CD4-positive, alpha-beta T cell treated with Interleukin-15 for 4 hours (primary cell): ENCODE measurements around the gene PHRF1.
"Not testable (repeated sequence)": the region's sequence is repeated elsewhere in the genome, so short reads cannot be mapped to it uniquely, and the experiment has no call there.

ENCODE experiments used
- DNase-seq: peaks from one replicate; pipeline ENCODE4 v3.0.0-alpha.2; 2020; ENCODE audit warnings: low spot score

Gene PHRF1

DNA sequence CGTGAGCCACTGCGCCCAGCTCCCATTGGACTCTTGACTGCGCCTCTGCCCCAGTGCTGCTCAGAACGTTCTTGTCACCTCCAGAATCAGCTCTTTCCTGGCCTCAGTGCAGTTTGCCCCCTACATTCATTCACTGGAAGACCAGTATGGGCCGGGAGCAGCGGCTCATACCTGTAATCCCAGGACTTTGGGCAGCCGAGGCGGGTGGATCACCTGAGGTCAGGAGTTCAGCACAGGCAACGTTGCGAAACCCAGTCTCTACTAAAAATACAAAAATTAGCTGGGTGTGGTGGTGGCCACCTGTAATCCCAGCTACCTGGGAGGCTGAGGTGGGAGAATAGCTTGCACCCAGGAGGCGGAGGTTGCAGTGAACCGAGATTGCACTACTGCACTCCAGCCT lies 78.2 kb downstream of the PHRF1 start:
- DNase-seq: not testable (repeated sequence)

DNA sequence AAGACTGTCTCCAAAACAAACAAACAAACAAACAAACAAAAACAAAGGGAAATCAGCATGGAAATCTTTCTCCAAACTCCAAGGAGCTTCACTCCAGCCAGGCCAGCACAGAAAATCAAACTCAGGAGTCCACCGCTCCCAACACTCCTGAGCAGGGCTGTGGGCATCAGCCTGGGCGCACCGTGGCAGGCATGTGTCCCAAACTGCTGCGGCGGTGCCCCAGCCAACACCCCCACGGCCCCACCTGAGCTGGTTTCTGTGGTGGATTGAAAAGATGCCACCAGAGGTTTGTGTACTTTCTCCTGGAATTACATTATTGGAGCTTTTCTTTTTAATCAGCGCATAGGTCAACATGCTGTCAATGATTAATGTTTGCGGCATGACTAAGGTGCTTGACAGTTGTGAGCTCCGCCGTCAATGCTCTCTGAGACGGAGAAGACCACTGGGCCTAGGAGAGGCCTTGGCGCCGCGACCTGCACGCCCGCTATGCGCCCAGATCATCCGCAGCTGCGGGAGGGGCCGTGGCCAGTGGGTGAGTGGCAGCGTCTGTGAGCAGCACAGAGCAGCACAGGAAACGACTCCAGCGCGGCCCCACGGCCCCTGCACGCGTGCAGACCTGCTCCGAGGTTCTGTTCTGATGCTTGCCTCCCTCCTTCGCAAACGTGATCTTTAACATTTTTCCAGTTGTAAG lies 78.9 kb downstream of the PHRF1 start:
- no peak for DNase-seq

GRCh38 chr11:656426-656825 lies 80.2 kb downstream of the PHRF1 start:
- no peak for DNase-seq

- DNase-seq: no peak
Measured at GRCh38 chr11:656866-657265, 80.6 kb downstream of the PHRF1 start.

DNA sequence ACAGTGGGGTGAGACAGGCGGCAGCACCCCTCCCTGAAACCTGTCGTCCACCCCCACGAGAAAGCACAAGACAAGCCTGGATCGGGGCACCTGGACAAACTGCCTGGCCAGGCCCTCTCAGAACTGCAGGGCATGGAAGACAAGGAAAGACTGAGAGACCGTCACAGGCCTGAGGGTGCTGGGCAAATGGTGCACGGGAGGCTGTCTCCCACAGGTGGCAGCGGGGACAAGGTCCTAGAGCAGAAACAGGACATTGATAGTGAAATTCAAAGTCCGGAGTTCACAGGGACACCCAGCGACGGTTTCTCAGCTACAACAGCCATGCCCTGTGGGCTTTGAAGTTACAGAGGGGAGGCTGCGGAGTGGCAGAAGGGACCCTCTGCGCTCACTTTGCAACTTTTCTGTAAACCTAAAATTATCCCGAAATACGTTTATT lies 81.4 kb downstream of the PHRF1 start:
- DNase-seq: no peak

- no peak for DNase-seq
Measured at GRCh38 chr11:659532-660085, 83.3 kb downstream of the PHRF1 start.

DNA sequence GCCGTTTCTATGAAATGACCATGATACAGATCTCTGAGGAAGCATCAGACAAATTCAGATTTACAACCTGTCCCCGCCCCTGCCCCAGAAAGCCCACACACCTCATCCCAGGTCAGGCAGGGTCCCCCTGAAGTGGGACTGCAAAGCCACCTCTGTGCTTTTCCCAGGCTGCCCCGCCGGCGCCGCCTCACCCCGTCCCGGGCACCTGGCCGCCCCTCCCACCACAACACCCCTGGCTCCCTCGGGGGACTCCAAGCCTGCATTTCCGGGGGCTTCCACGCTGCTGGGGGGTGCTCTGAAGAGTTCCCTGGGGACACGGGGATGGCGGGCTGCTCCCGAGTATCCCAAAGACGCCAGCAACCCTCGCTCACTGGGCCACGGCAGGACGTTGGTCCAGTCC lies 84.0 kb downstream of the PHRF1 start:
- DNase-seq: no peak

DNA sequence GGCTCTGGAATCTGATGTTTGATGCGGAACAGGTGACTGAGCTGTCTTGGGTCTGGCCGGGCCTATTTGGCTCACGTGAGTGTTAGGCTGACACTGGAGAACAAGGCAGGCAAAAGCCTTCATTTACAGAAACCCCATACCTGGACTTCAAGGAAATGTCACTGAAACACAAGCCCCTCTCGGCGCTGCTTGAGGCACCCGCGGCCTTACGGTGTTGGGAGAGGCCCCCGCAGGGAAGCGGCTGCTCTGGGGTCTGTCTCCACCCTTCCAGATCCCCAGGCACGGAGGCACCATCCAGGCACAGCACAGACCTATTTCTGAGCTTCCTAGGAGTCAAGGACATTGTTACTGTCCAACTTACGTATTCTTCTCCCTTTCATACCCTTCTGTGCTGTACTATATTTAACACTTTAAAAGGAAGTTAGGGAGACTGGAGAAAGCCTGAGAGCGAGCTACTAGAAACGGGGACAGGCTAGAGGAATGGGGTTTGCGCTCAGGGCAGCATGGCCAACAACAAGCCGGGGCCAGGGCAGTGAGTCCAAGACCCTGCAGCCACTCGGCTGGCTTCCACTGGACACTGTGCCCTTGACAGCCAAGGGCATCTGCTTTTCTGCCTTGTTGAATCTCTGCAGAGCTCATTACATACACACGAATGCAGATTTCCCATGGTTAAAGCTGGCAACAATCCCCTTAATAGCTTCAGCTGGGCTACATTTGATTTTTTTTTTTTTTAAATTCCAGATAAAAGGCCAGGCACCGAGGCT lies 84.6 kb downstream of the PHRF1 start:
- no peak for DNase-seq
